CD4-positive, alpha-beta T cell treated with Interleukin-1 beta for 1 hour (primary cell): ENCODE data around the gene INTS15.

Experiments used
- DNase-seq, 2 donors: peaks; one replicate each; pipeline ENCODE4 v3.0.0-alpha.2; 2020 to 2022

Gene INTS15

GRCh38 chr7:6619961-6620360 lies 30.1 kb downstream of the INTS15 start:
- no peak for DNase-seq

- DNase-seq = no peak
Measured at GRCh38 chr7:6621195-6622133, 31.6 kb downstream of the INTS15 start.

- DNase-seq = no peak
Measured at GRCh38 chr7:6622134-6622710, 32.4 kb downstream of the INTS15 start.

- DNase-seq = peak; percentile 28 to 30
Measured at GRCh38 chr7:6623589-6624245, 33.9 kb downstream of the INTS15 start.

DNA sequence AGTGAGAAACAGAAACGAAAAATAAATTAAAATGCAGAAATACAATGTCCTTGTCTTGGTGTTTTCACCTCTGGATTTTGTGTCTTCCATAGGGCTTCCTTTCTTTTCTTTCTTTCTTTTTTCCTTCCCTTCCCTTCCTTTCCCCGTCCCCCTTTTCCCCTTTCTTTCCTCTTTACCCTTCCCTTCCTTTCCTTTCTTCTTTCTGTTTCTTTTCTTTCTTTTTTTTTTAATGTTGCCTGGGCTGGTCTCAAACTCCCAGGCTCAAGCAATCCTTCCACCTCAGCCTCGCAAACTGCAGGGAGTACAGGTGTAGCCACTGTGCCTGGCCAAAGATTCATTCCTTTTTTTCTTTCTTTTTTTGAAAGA lies 34.4 kb downstream of the INTS15 start:
- no peak for DNase-seq

DNA sequence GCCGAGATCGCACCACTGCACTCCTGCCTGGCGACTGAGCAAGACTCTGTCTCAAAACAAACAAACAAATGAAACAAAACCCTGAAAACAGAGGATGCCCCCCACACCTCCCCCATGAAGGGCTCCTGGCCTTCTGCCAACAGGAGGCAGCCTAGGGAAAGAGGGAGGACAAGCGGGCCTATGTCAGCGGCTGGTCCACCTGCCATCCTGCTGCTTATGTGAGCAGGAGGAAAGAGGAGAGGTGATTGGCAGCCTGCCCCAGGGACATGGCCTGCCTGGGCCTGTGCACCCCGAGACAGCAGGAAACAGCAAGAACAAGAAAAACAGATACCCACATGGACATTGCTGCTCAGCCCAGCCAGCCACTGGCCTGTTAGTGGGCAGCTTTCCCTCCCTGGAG lies 38.2 kb downstream of the INTS15 start:
- no peak for DNase-seq

DNA sequence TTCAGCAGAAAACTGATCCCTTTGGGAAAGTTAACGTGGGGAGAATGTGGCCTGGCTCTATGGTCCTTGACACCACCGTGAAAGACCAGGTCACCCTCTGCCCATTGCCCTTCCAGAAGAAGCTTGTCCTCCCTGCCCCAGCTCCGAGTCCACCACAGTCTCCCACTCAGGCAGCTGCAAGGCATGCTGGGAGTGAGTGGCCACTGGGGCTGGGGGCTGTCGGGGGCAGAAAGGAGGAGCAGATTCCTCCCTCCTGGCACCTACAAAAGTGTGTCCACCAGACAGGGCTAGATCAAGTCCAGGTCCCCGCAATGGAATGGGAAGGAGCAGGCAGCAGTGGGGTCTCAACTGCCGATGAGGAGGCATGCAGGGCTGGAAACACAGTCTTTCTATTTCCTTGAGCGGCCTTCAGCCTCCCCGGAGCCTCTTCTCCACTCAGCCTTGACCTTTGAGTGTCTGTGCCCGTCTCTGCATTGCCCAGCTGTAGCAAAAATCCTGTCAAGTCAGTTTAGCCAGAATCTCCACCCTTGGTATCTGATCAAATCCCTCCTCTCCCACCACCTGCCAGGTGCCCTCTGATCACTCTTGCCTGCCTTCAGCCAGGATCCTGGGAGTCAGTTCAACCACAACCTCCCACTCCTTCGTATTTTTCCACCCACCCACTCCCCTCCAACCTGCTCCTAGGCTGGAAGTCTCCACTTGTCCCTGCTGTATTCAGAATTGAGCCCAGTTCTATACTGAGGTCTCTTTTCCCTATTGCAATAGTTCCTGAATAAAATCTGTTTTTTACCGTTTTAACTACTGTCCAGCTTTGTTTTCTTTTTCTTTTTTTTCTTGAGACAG lies 40.4 kb downstream of the INTS15 start:
- DNase-seq = no peak

DNA sequence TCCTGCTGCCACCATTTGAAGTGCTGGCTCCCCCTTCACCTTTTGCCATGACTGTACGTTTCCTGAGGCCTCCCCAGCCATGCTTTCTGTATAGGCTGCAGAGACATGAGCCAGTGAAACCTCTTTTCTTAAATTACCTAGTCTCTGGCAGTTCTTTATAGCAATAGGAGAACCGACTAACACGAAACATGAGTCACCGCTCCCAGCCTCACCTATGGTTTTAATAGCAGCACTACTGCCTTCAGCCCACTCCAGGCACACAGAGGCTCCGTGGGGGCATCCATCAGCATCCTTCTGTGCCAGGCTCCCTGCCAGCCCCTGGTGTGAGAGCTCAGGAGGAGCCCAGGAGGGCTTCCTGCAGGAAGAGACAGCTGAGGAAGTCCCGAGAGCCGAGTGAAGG lies 41.8 kb downstream of the INTS15 start:
- no peak for DNase-seq

DNA sequence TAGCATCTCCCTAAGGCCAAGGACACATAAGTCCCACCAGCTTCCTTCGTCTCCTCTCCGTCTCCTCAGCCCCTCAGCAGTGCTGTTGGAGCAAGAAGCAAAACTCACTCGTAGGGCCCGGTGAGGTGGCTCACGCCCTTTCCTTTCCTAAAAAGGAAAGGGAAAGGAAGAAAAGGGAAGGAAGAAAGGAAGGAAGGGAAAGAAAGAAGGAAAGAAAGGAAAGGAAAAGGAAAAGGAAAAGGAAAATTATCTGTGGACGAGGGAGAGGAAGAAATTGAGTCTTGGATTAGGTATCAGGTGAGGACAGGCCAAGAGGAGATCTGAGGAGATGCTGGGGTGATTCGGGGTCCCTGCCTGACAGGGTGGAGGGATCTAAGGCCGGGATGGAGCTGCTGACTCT lies 44.2 kb downstream of the INTS15 start:
- no peak for DNase-seq

DNA sequence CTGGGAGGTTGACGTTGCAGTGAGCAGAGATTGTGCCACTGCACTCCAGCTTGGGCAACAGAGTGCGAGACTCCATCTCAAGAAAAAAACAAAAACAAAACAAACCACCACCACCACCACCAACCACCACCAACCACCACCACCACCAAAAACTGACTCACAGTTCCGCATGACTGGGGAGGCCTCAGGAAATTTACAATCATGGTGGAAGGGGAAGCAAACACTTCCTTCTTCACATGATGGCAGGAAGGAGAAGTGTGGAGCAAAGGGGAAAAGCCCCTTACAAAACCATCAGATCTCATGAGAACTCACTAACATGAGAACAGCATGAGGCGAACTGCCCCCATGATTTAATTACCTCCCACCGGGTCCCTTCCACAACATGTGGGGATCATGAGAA lies 45.1 kb downstream of the INTS15 start:
- DNase-seq = peak in 1 of 2 donors; percentile 63

DNA sequence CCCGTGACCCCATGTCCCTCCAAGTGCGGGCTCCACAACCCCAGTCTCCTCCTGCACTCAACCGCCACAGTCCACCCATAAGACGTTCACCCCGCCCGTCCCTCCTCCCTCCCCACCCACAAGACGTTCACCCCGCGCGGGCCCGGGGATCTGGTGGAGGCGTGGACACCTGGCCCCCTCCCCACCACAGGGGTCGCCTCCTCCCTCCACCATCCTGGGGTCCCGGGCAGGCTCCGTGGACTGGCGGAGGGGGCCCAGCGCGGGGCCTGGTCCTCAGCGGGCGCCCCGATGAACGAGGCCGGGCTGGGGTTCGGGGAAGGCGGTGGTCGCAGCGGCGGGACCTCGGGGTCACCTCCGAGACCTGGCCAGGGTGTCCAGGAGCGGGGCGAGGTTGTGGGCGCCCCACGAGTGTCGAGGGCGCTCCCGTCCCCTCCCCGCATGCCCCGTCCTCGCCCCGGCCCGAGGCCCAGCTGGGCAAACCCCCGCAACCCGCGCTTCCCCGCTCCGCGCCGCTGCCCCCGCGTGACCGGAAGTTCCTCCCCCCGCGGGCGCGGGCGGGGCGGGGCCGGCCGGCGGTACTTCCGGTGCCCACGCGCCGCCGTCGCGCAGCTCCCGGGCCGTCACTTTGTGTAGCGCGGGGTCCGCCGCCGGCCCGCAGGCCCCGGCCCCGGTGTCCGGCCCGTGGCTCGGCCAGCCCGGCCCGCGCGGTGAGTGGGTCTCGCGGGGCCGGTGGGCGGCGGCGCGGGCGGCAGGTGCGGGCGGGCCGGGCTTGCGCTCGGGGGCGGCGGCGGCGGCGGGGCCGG lies 47.1 kb downstream of the INTS15 start, which contains the start of gene ZNF316:
ZNF316 (plus strand) TSS at position 578 of the 803 bp plus-strand sequence. CDS start 5,092 bp downstream, outside the sequence.
- peak; percentile 66 for DNase-seq

GRCh38 chr7:6637544-6638229 lies 47.9 kb downstream of the INTS15 start:
- peak; percentile 69 to 76 for DNase-seq

DNA sequence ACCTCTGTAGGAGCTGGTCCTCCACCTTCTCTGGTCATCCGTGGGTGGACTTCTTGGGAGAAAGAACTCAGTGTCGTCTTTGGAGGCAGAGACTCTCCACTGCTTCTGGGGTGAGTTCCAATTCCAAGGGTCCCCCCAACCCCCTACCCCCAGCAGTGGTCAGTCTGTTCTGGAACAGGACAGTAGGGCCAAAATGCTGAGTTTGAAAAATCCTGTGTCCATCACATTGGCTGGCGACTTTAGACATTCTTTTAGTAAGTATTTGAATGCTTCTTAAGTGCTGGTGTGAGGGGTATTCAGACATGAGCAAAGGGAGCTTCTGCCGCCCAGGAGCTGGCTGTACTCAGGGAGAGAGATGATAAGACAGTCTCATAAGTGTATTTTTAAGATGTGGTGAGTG lies 49.2 kb downstream of the INTS15 start:
- DNase-seq = no peak

GRCh38 chr7:6639627-6640026 lies 49.8 kb downstream of the INTS15 start:
- no peak for DNase-seq

- peak in 1 of 2 donors; percentile 26 for DNase-seq
Measured at GRCh38 chr7:6640246-6640721, 50.5 kb downstream of the INTS15 start.

DNA sequence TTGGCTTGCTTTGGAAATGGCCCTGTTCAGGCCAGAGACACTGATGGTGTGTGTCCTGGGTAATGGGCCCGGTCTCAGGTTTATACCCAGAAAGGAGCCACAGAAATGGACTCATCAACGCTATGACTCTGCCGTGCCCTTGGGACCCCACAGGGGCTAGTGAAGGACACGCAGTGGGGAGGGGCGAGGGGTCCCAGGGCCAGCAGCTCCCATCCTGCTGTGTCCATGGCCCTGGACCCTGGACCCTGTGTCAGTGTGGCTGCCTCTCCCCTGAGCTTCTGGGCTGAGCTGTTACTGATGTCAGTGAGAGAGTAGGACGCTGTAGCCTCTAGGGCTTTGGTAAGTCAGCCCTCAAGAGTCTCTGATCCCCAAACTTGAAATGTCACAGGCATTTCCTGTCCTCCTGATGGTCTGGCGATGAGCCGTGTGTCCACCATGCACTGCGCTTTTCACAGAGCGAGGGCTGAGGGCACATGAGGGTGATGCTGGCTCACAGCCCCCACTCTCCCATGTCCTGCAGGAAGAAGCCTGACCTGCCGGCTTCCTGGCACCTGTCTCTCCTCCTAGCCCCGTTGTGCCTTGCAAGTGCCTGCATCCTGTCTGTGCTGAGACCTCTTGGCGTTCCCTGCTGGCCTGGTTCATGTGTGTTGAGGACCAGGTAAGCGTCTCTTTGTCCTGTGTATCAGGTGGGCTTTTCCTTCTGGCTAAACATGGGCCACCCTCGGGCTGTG lies 51.6 kb downstream of the INTS15 start:
- no peak for DNase-seq

DNA sequence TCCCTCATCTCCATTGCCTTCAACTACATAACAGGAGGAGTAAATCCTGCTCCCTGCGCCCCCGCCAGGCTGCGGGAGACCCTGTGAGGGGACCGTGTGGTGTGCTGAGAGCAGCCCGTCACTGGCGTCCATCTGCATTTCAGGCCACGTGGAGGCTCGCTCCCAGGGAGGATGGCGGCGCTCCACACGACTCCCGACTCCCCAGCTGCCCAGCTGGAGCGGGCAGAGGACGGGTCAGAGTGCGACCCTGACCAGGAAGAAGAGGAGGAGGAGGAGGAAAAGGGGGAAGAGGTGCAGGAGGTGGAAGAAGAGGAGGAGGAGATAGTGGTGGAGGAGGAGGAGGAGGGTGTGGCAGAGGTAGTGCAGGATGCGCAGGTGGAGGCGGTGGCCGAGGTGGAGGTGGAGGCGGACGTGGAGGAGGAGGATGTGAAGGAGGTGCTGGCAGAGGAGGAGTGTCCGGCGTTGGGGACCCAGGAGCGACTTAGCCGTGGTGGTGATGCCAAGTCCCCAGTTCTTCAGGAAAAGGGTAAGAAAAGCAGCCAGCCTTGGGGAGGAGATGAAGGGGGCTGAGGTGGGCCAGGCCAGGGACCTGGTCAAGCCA lies 52.5 kb downstream of the INTS15 start:
- no peak for DNase-seq

DNA sequence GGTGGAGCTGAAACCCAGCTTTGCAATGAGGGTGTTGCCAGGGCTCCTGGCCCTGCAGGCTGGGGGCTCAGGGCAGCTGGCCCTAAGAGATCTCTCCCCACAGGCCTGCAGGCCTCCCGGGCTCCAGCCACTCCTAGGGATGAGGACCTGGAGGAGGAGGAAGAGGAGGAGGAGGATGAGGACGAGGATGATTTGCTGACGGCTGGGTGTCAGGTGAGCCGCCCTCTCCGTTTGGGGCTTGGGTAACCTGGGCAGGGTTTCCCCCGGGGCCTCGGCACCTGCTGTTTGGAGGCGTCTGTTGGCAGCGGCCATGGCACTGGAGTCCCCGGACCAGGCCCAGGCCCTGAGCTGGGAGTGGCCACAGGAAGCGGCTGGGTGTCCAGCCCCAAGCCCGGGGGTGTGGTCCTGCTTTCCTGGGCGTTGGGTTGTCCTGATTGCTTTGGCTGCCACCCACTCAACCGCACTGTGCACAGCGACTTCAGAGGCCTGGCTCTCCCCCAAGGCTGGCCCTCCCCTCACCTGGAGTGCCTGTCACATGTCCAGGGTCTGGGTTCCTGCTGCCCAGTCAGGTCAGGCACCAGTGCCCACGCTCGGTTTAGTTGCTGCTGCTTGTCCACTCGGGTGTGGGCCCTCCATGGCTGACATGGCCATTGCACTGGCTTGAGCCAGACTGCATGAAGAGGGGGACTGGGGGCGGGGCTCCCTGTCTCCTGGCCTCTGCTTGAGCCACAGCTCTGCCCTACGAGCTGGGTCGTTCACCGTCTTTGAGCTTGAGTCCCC lies 53.2 kb downstream of the INTS15 start:
- no peak for DNase-seq
